Adrenal gland (tissue), 12 donors: ENCODE results near the gene LTO1. TPM values are rescaled to one million over a fixed set of nuclear protein-coding genes. Genes with fewer than 3 reads are reported as not detected.
"Not testable (repeated sequence)": the region's sequence is repeated elsewhere in the genome, so short reads cannot be mapped to it uniquely, and the experiment has no call there.

Experiments used
- DNase-seq, 7 donors: peaks; one replicate each; pipeline ENCODE4 v3.0.0-alpha.2; 2019 to 2020
- H3K27ac ChIP-seq, 5 donors: fragments of 200-600 bp; sonication (generic) in 4 of 5; 1 replicate in 3 of 5; 2 replicates in 2 of 5; pipeline versions ENCODE4 v1.5.1 to v1.8.0; 2016 to 2020; ENCODE audit warnings: mild to moderate bottlenecking in 1 of 5
- H3K27me3 ChIP-seq: fragments of 200-600 bp; 2 replicates; pipeline ENCODE4 v1.8.0; 2021
- H3K36me3 ChIP-seq, 2 donors: fragments of 200-600 bp; replicated peaks in 1 of 2; 1 replicate in 1 of 2; 2 replicates in 1 of 2; pipeline versions ENCODE4 v1.5.1 to v1.8.0; 2018 to 2022
- H3K4me1 ChIP-seq, 2 donors: fragments of 200-600 bp; replicated peaks in 1 of 2; 1 replicate in 1 of 2; 2 replicates in 1 of 2; pipeline versions ENCODE4 v1.5.1 to v1.8.0; 2018 to 2021
- H3K4me3 ChIP-seq, 4 donors: fragments of 200-600 bp; sonication (generic) in 3 of 4; one replicate each; pipeline ENCODE4 v1.5.1; 2016 to 2018
- H3K9me3 ChIP-seq, 3 donors: fragments of 200-600 bp; sonication (generic) in 1 of 3; replicated peaks in 1 of 3; 1 replicate in 2 of 3; 2 replicates in 1 of 3; pipeline versions ENCODE4 v1.5.1 to v1.8.0; 2016 to 2021
- CTCF ChIP-seq, 6 experiments: fragments of 450-650 bp in 4 of 6; fragments of 200-600 bp in 2 of 6; sonication (generic) in 1 of 6; IDR thresholded peaks; 1 replicate in 5 of 6; 2 replicates in 1 of 6; pipeline versions ENCODE4 v1.5.1 to v1.8.0; 2016 to 2021; ENCODE audit warnings: antibody characterized with exemption in 6 of 6, mild to moderate bottlenecking in 2 of 6, moderate library complexity in 1 of 6
- POLR2A ChIP-seq, 2 donors: fragments of 450-650 bp; IDR thresholded peaks; one replicate each; pipeline ENCODE4 v1.6.1; 2017; ENCODE audit warnings: antibody characterized with exemption in 2 of 2, mild to moderate bottlenecking in 2 of 2, moderate library complexity in 1 of 2
- WGBS, 4 donors: extraction: QIAGEN DNeasy Blood & Tissue Kit in 2 of 4; methylation state at CpG; one replicate each; pipeline versions ENCODE4 v1.1.5 to v1.1.7; 2013 to 2017; 5-methylcytosine and 5-hydroxymethylcytosine counted together
- intact Hi-C, 2 donors: fragments of 100-400 bp; cut with DNase I; formaldehyde crosslinking; loops; one replicate each; pipeline versions ENCODE4 v1.14.1 to v1.15.0; 2022 to 2023
- polyA plus RNA-seq, 3 donors: library from polyadenylated mRNA; stranded (reverse); fragments of 200-250 nt in 2 of 3; fragments of 350-450 nt in 1 of 3; fragmentation: Illumina TruSeq in 1 of 3; extraction: RNeasy Lipid Tissue Mini Kit (QIAGEN cat#74804) in 1 of 3; gene quantifications; one replicate each; pipeline ENCODE4 v1.2.3, GENCODE V29; 2013 to 2014
- total RNA-seq, 9 donors: library from RNA; depleted of rRNA in 4 of 9; stranded (reverse); fragments of >200 nt in 4 of 9; fragments of 120-200 nt in 1 of 9; fragmentation: NEBNext Ultra II Directional in 1 of 9; extraction: Animal tissue kit (Norgen Biotek cat#: 25700) in 1 of 9; gene quantifications; one replicate each; pipeline versions ENCODE4 v1.1.0 to v1.2.4, GENCODE V29; 2013 to 2023
- donor health status: healthy with polysubstance abuse.
- donor health status: Bipolar disorder and iron deficiency.
- donor health status: DM: yes; HTN: yes; CAD: no.
- donor health status: DM: no; HTN: no; CAD: no.
- donor health status: DM: no; HTN: no; CAD: no.
- donor health status: DM: yes; HTN: yes; CAD: no.

LTO1 gene
- total and polyA plus RNA-seq, 12 donors, result 10.9 to 52.5 (median 23.6) TPM

- TF ChIP-seq CTCF (IDR thresholded peaks at IDR 0.05) (no peak), POLR2A (IDR thresholded peaks at IDR 0.05) (no peak)
Measured at GRCh38 chr11:69625476-69625875, 49.7 kb downstream of the LTO1 start.

GRCh38 chr11:69624293-69624692 is 50.9 kb downstream of the LTO1 start:
- TF ChIP-seq POLR2A (IDR thresholded peaks at IDR 0.05), result no peak
- TF ChIP-seq CTCF (IDR thresholded peaks at IDR 0.05), result no peak
- H3K27me3 ChIP-seq, result no peaks in the 10 kb centered on the region
- WGBS, 4 donors, result 46 to 96% (median 91%) methylated on average over 1 of the region's 1 CpG
- no peaks in the 10 kb centered on the region for H3K4me1 ChIP-seq
- H3K4me3 ChIP-seq, result no peak overlapping the region
- H3K9me3 ChIP-seq, result no peaks in the 10 kb centered on the region
- intact Hi-C loops, result no loop called here
- no peaks in the 10 kb centered on the region for H3K36me3 ChIP-seq
- H3K27ac ChIP-seq, result no peak overlapping the region
- DNase-seq, result no peak

More at GRCh38 chr11:69625476-69625875, 49.7 kb downstream of the LTO1 start:
- Histone ChIP-seq H3K27ac (no peak overlapping the region), H3K27me3 (no peaks in the 10 kb centered on the region), H3K9me3 (peaks cover 0 to 3% (median 0%) of the 10 kb centered on the region in 3 donors), H3K4me1 (no peaks in the 10 kb centered on the region), H3K36me3 (no peaks in the 10 kb centered on the region), H3K4me3 (no peak overlapping the region)
- no peak for DNase-seq
- intact Hi-C loops, result no loop called here
- 82 to 89% (median 85%) methylated on average over 10 of the region's 10 CpGs for WGBS, 4 donors

- H3K27ac ChIP-seq, H3K9me3 ChIP-seq, H3K36me3 ChIP-seq, H3K4me1 ChIP-seq, H3K4me3 ChIP-seq, DNase-seq, H3K27me3 ChIP-seq, intact Hi-C loops: not testable (repeated sequence)
- 79 to 83% (median 82%) methylated on average over 7 to 8 of the region's 8 CpGs for WGBS, 4 donors
Measured at GRCh38 chr11:69622097-69622681, 53.0 kb downstream of the LTO1 start.

GRCh38 chr11:69620683-69621290 is 54.4 kb downstream of the LTO1 start:
- intact Hi-C loops, result no loop called here
- Histone ChIP-seq H3K27ac (no peak overlapping the region), H3K36me3 (no peaks in the 10 kb centered on the region), H3K9me3 (no peaks in the 10 kb centered on the region), H3K27me3 (no peaks in the 10 kb centered on the region), H3K4me1 (no peaks in the 10 kb centered on the region), H3K4me3 (no peak overlapping the region)
- no peak for DNase-seq
- TF ChIP-seq POLR2A (IDR thresholded peaks at IDR 0.05) (no peak), CTCF (IDR thresholded peaks at IDR 0.05) (no peak)
- 79 to 82% (median 79%) methylated on average over 2 of the region's 2 CpGs for WGBS, 4 donors

- H3K27me3 ChIP-seq, result no peaks in the 10 kb centered on the region
- H3K36me3 ChIP-seq, result no peaks in the 10 kb centered on the region
- intact Hi-C loops, result no loop called here
- 68 to 88% (median 72%) methylated on average over 6 to 8 of the region's 8 CpGs for WGBS, 4 donors
- TF ChIP-seq CTCF (IDR thresholded peaks at IDR 0.05) (no peak), POLR2A (IDR thresholded peaks at IDR 0.05) (no peak)
- H3K4me1 ChIP-seq, result no peaks in the 10 kb centered on the region
- no peak overlapping the region for H3K27ac ChIP-seq
- no peak overlapping the region for H3K4me3 ChIP-seq
- H3K9me3 ChIP-seq, result no peaks in the 10 kb centered on the region
- no peak for DNase-seq
Measured at GRCh38 chr11:69618237-69618636, 56.9 kb downstream of the LTO1 start.
